Subcutaneous adipose tissue (tissue), 4 donors: ENCODE data around the gene ZNF823. TPM values are rescaled to one million over a fixed set of nuclear protein-coding genes. Genes with fewer than 3 reads are reported as not detected.

Source experiments
- small RNA-seq: library from RNA; depleted of rRNA; stranded (forward); fragments of <200 nt; gene quantifications from one replicate; pipeline ENCODE3, GENCODE V24; 2016
- total RNA-seq, 4 donors: library from RNA; depleted of rRNA; stranded (reverse); fragments of >200 nt; gene quantifications; one replicate each; pipeline ENCODE4 v1.1.0, GENCODE V29; 2016

The ZNF823 gene
- total RNA-seq, 4 donors from 2014 or later, result 6.4 to 9.3 (median 8.2) TPM

Small RNA genes within 50 kb of the gene (small RNA-seq; reads per million reads assigned to genes)
- not detected for gene ZNF833P

Other genes with a start within 250 kb of the ZNF823 start
- gene ZNF653, start 233.1 kb downstream of the ZNF823 start, total RNA-seq, result 1 to 10 TPM in 3 of 4 donors, under 1 TPM in 1; 0.98 to 4.7 (median 3.4) TPM
- gene ECSIT, start 209.8 kb downstream of the ZNF823 start, total RNA-seq, result 10 to 100 TPM; 25.3 to 47.6 (median 35.7) TPM
- gene CNN1, start 200.1 kb downstream of the ZNF823 start, total RNA-seq, result 1 to 10 TPM; 2.7 to 9.3 (median 5.2) TPM
- gene ELOF1, start 179.7 kb downstream of the ZNF823 start, total RNA-seq, result 10 to 100 TPM; 19.9 to 29.2 (median 27.4) TPM
- gene ACP5, start 161.3 kb downstream of the ZNF823 start, total RNA-seq, result 100 to 1,000 TPM in 1 of 4 donors, 10 to 100 TPM in 3; 38.2 to 474 (median 69.0) TPM
- 10 to 100 TPM in 3 of 4 donors, 1 to 10 TPM in 1; 6.2 to 10.8 (median 10.4) TPM for gene ZNF627, start 141.5 kb downstream of the ZNF823 start, total RNA-seq
- gene ZNF441, start 28.1 kb upstream of the ZNF823 start, total RNA-seq, result 10 to 100 TPM; 10.0 to 14.9 (median 11.2) TPM
- gene ZNF491, start 59.6 kb upstream of the ZNF823 start, total RNA-seq, result 1 to 10 TPM; 1.3 to 2.2 (median 1.7) TPM
- gene ZNF440, start 75.3 kb upstream of the ZNF823 start, total RNA-seq, result 10 to 100 TPM in 2 of 4 donors, 1 to 10 TPM in 2; 8.4 to 12.2 (median 10.3) TPM
- 1 to 10 TPM; 3.8 to 7.7 (median 4.6) TPM for gene ZNF439, start 109.8 kb upstream of the ZNF823 start, total RNA-seq
- gene ZNF69, start 148.8 kb upstream of the ZNF823 start, total RNA-seq, result 10 to 100 TPM; 10.3 to 23.5 (median 11.8) TPM
- 10 to 100 TPM; 17.8 to 23.9 (median 19.4) TPM for gene ZNF700, start 186.2 kb upstream of the ZNF823 start, total RNA-seq
- gene ZNF763, start 226.1 kb upstream of the ZNF823 start, total RNA-seq, result 1 to 10 TPM; 3.2 to 7.5 (median 4.6) TPM